HL-60/S4 treated with retinoic acid at 250 ng/mL for 4 days and 3 days (cell line): Measurements from ENCODE around the gene COX20.

ENCODE experiments used
- in situ Hi-C: fragments of 300-500 bp; cut with MboI; formaldehyde crosslinking; loops from 2 replicates; pipeline ENCODE4 v1.7.0; 2022; ENCODE audit warnings: low sequenced_read_pairs

The COX20 gene

DNA sequence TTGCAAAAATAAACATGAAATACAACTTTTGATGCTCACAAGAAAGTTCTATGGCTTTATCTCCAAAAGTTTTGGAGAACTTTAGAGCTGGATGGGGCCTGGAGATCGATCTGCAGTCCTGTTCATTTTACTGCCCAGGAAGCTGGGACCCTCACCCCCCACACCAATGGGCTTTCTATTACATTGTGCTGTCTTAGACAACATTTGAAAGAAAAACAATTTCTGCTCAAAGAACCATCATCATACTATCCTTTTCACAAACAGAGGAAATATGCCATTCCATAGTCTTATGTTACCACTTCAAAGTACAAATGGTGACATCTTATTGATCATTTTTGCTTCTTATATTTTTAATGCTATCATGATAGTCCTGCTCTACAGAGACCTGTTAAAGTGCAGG lies 30.9 kb downstream of the COX20 start:
- in situ Hi-C loops = loop anchor here (25.0 kb wide), 1 partner anchor 171 kb away; no protein-coding TSS in a partner anchor

DNA sequence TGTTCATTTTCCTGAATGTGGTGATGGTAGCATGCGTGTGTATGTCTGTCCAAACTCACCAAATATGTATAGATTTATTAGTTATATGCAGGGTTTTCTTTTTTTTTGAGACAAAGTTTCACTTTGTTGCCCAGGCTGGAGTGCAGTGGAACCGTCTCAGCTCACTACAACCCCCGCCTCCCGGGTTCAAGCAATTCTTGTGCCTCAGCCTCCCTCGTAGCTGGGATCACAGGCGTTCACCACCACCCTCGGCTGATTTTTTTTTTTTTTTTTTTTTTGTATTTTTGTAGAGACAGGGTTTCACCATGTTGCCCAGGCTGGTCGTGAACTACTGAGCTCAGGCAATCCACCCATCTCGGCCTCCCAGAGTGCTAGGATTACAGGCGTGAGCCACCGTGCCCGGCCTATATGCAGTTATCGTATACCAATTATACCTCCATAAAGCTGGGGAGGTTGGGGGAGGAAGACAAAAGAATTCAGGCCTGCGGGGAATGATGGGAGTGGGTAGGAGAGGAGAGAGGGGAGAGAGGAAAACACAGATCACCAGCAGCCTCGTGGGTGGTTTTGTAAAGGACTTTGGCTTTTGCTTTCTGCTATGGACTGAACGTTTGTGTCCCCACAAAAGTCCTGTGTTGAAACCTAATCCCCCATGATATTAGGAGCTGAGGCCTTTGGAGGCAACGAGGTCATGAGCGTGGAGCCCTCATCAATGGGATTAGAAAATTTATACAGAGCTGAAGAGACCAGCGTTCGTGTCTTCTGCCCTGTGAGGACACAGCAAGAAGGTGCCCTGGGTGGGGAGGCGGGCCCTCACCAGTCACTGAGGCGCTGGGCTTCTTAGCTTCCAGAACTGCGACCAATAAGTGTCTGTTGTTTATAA lies 33.3 kb downstream of the COX20 start:
- in situ Hi-C loops = loop anchor here (25.0 kb wide), 1 partner anchor 169 kb away; no protein-coding TSS in a partner anchor

DNA sequence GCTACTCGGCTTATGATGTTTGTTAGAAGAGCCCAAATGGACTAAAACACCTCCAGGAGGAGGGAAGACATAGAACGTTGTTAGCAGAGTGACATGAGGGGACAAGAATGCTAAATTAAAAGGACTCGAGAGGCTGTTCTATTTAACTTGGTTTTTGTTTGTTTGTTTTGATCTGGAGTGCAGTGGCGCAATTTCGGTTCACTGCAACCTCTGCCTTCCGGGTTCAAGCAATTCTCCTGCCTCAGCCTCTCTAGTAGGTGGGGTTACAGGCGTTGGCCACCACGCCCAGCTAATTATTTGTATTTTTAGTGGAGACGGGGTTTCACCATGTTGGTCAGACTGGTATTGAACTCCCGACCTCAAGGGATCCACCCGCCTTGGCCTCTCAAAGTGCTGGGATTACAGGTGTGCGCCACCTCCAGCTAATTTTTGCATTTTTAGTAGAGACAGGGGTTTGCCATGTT lies 33.9 kb downstream of the COX20 start:
- in situ Hi-C loops = loop anchor here (25.0 kb wide), 1 partner anchor 168 kb away; no protein-coding TSS in a partner anchor

DNA sequence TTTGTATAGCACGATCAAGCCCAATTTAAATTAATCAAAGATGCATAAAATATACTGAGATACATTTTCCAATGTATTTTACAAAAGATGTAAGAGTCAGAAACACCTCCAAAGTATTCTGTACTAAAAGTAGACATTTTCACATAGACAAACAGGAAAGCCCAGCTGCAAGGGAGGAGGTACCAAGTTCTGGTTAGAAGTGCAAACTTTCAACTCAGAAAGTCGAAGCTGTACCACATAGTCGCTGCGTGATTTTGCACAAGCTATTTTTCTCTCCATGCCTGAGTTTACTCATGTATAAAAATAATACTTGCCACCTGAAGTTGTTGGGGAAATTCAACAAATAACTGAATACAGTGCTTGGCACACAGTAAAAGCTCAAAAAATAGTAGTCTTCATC lies 34.5 kb downstream of the COX20 start:
- in situ Hi-C loops = loop anchor here (25.0 kb wide), 1 partner anchor 167 kb away; no protein-coding TSS in a partner anchor

DNA sequence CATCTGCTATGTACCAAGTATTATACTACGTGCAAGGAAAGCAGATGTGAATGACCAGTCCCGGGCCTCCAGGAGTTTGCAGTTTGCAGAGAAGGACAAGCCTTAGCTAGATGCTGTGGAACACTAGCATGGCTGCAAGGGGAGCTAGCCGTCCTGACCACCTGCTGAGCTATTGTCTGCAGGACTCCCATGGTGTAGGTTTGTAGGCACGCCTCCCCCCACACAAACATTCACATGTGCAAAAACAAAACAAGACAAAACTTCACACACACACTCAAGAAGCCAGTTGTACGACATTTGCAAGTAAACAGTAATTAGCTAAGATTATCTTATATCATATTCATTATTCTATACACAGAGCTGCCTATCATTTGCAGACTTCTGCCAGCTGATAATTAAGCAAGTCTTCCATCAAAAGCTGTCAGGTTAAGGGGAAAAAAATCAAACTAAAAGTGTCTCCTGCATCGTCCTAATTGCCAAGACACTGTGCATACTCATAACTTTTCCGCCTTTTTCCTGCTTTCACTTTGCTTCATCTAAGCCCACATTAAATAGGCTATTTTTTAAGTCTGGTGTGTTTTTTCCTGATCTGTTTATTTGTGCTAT lies 39.6 kb downstream of the COX20 start:
- in situ Hi-C loops = loop anchor here (25.0 kb wide), 1 partner anchor 162 kb away; no protein-coding TSS in a partner anchor

DNA sequence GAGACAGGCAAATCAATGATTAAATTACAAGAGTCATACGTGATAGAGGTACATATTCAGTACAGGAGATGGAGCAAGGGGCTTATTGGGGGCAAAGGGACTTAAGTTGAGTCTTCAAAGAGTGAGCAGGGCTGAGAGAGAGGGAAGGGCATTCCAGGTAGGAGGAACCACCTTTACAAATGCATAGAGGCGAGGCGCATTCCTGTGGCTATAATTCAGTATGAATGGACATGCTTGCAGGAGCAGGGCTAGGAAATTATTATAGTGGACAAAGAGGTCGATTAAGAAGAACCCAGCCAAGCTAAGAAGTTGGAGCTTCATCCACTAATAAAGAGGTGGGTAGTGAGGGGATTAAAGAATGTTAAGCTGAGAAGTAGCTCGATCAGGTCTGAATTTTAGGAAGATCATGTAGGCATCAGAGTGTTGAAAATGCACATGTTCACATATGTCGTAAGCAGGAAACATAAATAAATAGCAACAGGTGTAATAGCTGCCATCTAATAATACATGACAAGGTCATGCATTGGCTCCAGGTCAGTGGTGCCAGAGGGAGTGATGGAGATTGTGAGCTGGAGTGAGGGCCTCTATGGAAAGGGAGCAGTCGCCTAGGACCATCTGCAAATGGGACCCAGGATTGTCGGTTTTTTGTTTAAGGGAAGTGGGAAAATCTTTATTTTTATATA lies 40.9 kb downstream of the COX20 start:
- in situ Hi-C loops = no loop called here

DNA sequence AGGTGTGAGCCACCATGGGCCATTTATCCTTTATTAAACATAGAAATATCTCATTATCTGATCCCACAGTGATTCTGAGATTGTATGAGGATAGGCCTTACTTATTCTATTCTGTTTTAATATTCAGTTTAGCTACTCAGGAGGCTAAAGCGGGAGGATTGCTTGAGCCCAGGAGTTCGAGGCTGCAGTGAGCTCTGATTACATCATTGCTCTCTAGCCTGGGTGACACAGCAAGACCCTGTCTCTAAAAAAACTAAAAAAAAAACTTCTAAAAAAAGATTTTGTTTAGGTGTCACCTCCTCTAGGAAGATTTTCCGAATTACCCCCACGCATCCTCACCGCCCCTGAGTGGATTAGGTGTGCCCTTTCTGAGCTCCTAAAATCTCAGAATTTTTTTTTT lies 43.2 kb downstream of the COX20 start:
- in situ Hi-C loops = no loop called here

DNA sequence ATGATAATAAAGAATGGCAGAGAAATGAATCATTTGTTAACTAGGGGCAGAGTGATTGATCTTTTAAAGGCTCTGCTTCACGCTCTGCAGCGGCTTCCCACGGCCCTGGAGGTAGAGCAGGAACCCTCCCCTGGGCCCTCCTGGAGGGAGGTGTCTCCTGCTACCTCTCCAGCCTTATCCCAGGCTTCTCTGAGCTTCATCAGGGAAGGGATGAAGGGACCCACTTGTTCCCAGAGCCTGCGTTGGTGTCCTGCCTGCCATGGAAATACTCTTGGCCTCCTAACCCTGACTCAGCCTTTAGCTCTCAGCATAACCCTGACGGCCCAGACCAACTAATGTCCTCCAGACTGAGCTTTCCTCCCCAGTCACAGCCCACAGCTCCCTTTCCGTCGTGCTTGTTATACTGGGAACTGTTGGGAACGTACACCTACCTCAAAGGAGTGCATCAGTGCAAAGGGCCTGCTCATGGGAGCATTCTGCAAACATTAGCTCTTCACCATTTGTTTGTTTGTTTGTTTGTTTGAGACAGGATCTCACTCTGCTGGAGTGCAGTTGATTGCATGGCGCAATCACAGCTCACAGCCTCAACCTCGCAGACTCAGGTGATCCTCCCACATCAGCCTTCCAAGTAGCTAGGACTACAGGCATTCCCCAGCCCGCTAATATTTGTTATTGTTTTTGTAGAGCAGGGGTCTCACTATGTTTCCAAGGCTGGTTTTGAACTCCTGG lies 46.3 kb downstream of the COX20 start:
- in situ Hi-C loops = no loop called here

DNA sequence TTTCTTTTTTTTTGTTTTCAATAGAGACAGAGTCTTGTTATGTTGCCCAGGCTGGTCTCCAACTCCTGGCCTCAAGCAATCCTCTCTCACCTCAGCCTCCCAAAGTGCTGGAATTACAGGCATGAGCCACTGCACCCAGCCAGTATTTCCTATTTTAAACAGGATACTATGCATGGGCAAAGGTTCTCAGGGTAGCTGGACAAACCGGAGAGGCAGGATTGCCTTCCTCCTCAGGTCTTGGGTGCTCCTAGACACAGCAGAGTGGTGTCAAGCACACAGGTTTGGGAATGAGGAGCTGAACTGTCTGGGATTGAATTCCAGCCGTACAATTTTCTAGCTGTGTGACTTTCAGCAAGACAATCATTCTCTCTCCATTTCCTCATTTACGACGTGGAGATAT lies 51.8 kb downstream of the COX20 start:
- in situ Hi-C loops = no loop called here

DNA sequence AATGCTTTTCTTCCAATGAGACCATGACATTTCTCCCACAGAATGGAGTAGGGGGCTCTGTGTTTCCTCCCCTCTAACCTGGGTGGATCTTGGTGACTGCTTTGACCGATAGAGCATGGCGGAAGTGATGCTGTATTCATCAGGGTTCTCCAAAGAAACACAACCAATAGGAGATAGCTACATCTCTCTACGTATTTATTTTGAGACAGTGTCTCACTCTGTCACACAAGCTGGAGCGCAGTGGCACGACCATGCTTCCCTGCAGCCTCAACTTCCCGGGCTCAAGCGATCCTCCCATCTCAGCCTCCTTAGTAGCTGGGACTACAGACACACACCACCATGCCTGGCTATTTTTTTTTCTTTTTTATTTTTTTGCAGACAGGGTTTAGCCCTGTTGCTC lies 58.4 kb downstream of the COX20 start:
- in situ Hi-C loops = no loop called here
